ENCODE results near the gene ANTKMT. TPM values are rescaled to one million over a fixed set of nuclear protein-coding genes. Genes with fewer than 3 reads are reported as not detected.

The ANTKMT gene
- total RNA-seq, 4 donors from 2014 or later: 6.2 to 21.1 (median 19.1) TPM

DNA sequence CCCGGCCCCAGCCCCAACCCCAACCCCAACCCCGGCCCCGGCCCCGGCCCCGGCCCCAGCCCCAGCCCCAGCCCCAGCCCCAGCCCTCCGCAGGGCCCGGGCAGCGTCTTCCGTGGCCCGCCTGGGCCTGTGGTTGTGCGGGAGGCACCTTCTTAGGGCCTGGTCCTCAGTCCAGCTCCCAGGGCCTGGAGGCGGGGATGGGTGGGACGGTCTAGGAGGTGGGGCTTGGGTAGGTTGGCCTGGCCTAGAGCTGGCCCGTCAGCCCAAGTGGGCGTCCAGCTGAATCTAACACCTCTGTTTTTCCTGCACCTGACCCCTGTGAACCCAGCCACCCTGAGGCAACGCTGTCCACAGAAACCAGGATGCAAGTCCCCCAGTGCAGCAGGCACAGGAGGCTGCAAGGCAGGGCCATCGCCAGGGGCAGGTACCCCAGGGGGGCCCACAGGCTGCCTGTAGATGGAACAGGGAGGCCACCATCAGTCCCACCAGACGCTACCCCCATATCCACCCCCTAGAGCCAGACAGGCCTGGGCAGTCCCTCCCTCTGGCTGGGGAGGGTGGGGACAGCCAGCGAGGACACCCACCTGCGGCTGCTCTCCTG, 48.3 kb downstream of the ANTKMT start:
- intact Hi-C loops (cut with DNase I; ENCODE audit: low total_unique reads): no loop called here
- TF ChIP-seq POLR2A (IDR thresholded peaks at IDR 0.05): no peak
- TF ChIP-seq, protein P1, sequence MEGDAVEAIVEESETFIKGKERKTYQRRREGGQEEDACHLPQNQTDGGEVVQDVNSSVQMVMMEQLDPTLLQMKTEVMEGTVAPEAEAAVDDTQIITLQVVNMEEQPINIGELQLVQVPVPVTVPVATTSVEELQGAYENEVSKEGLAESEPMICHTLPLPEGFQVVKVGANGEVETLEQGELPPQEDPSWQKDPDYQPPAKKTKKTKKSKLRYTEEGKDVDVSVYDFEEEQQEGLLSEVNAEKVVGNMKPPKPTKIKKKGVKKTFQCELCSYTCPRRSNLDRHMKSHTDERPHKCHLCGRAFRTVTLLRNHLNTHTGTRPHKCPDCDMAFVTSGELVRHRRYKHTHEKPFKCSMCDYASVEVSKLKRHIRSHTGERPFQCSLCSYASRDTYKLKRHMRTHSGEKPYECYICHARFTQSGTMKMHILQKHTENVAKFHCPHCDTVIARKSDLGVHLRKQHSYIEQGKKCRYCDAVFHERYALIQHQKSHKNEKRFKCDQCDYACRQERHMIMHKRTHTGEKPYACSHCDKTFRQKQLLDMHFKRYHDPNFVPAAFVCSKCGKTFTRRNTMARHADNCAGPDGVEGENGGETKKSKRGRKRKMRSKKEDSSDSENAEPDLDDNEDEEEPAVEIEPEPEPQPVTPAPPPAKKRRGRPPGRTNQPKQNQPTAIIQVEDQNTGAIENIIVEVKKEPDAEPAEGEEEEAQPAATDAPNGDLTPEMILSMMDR (IDR thresholded peaks at IDR 0.05): no peak
- Histone ChIP-seq H3K36me3 (no peaks in the 10 kb centered on the region), H3K27ac (no peak overlapping the region), H3K27me3 (no peaks in the 10 kb centered on the region), H3K9me3 (no peaks in the 10 kb centered on the region), H3K4me3 (no peak overlapping the region), H3K4me1 (no peaks in the 10 kb centered on the region)
- no peak for DNase-seq

DNA sequence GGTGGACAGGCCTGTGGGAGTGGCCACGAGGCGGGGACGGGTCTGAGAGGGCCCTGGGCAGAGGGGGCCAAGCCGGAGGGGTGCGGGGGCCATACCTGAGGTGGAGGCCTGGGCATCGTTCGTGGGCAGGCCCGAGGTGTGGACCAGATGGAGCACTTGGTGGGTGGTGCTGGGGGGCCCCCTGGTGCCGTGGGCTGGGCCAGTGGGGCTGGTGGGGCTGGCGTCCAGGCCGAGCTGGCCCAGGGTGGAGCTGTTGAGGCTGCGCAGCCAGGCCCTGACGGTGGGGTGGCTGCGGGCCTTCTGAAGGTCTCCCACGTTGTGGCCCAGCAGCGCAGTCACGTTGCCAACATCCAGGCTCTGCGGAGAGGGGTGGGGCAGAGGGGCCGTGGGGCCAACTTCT, 49.0 kb downstream of the ANTKMT start:
- intact Hi-C loops (cut with DNase I; ENCODE audit: low total_unique reads): no loop called here
- no peaks in the 10 kb centered on the region for H3K27me3 ChIP-seq
- no peaks in the 10 kb centered on the region for H3K36me3 ChIP-seq
- TF ChIP-seq, protein P1 (IDR thresholded peaks at IDR 0.05): no peak
- H3K9me3 ChIP-seq: no peaks in the 10 kb centered on the region
- H3K4me3 ChIP-seq: no peak overlapping the region
- H3K4me1 ChIP-seq: no peaks in the 10 kb centered on the region
- no peak overlapping the region for H3K27ac ChIP-seq
- no peak for DNase-seq

DNA sequence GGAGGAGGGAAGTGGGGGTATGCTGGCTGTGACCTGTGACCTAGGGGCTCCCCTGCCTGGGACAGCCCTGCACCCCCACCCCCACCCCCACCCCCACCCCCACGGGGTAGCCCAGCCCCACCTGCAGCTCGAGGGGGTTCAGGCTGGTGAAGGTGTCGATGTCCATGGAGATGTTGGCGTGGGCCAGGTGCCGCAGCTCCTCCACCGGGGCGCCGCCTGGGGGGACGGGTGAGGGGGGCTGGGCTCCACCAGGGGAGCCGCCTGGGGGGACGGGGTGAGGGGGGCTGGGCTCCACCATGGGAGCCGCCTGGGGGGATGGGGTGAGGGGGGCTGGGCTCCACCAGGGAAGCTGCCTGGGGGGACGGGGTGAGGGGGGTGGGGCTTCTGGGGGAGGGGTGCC, 49.5 kb downstream of the ANTKMT start:
- intact Hi-C loops (cut with DNase I; ENCODE audit: low total_unique reads): no loop called here
- no peak for TF ChIP-seq POLR2A (IDR thresholded peaks at IDR 0.05)
- TF ChIP-seq, protein P1 (IDR thresholded peaks at IDR 0.05): no peak
- H3K27ac ChIP-seq: no peak overlapping the region
- H3K27me3 ChIP-seq: no peaks in the 10 kb centered on the region
- no peaks in the 10 kb centered on the region for H3K4me1 ChIP-seq
- DNase-seq: no peak
- H3K9me3 ChIP-seq: no peaks in the 10 kb centered on the region
- no peaks in the 10 kb centered on the region for H3K36me3 ChIP-seq
- H3K4me3 ChIP-seq: no peak overlapping the region

MicroRNA genes within 50 kb of the gene (microRNA counts, 767-probe panel; counts per million panel counts)
- microRNA hsa-miR-662: 0 to 394 counts per million in 2 donors

Small RNAs within 50 kb of the gene (microRNA-seq; reads per million reads assigned to microRNA genes)
- not detected for gene MIR662 (ENCODE audit: borderline microRNAs expressed, borderline replicate concordance)

Small RNAs within 50 kb of the gene (small RNA-seq; reads per million reads assigned to genes)
- not detected for gene MIR662

Other genes starting within 250 kb of the ANTKMT start
- gene CAPN15, start 193.4 kb upstream of the ANTKMT start, total RNA-seq: 10 to 100 TPM in 3 of 4 donors, 1 to 10 TPM in 1; 7.9 to 37.3 (median 19.3) TPM
- not detected for gene PRR35, start 160.8 kb upstream of the ANTKMT start, total RNA-seq
- gene NHLRC4, start 154.1 kb upstream of the ANTKMT start, total RNA-seq: 1 to 10 TPM; 1.2 to 7.5 (median 1.5) TPM
- gene PIGQ, start 151.2 kb upstream of the ANTKMT start, total RNA-seq: 10 to 100 TPM in 3 of 4 donors, 1 to 10 TPM in 1; 10.0 to 56.9 (median 30.7) TPM
- 10 to 100 TPM in 2 of 4 donors, 1 to 10 TPM in 1, under 1 TPM in 1; 0.59 to 25.4 (median 14.3) TPM for gene RAB40C, start 131.1 kb upstream of the ANTKMT start, total RNA-seq
- 1 to 10 TPM in 1 of 4 donors, under 1 TPM in 2, not detected in 1; 0.26 to 1.4 (median 0.76) TPM for gene WFIKKN1, start 90.2 kb upstream of the ANTKMT start, total RNA-seq
- gene METTL26, start 84.8 kb upstream of the ANTKMT start, total RNA-seq: 100 to 1,000 TPM in 2 of 4 donors, 10 to 100 TPM in 2; 29.5 to 171 (median 97.1) TPM
- 10 to 100 TPM in 2 of 4 donors, 1 to 10 TPM in 2; 2.6 to 62.0 (median 17.0) TPM for gene MCRIP2, start 79.3 kb upstream of the ANTKMT start, total RNA-seq
- gene WDR90, start 71.8 kb upstream of the ANTKMT start, total RNA-seq: 10 to 100 TPM; 18.2 to 79.3 (median 46.9) TPM
- 10 to 100 TPM; 29.1 to 99.7 (median 71.7) TPM for gene RHOT2, start 53.0 kb upstream of the ANTKMT start, total RNA-seq
- 1 to 10 TPM in 2 of 4 donors, not detected in 2; 1.5 to 2.0 TPM for gene RHBDL1, start 45.5 kb upstream of the ANTKMT start, total RNA-seq
- gene STUB1, start 40.7 kb upstream of the ANTKMT start, total RNA-seq: 100 to 1,000 TPM in 2 of 4 donors, 10 to 100 TPM in 2; 62.7 to 212 (median 93.3) TPM
- 100 to 1,000 TPM in 1 of 4 donors, 10 to 100 TPM in 3; 45.6 to 111 (median 57.4) TPM for gene JMJD8, start 36.8 kb upstream of the ANTKMT start, total RNA-seq
- gene WDR24, start 30.7 kb upstream of the ANTKMT start, total RNA-seq: 10 to 100 TPM in 1 of 4 donors, 1 to 10 TPM in 3; 2.3 to 12.0 (median 4.2) TPM
- under 1 TPM in 2 of 4 donors, not detected in 2; 0.21 to 0.37 TPM for gene FBXL16, start 15.3 kb upstream of the ANTKMT start, total RNA-seq
- gene METRN, start 6.0 kb upstream of the ANTKMT start, total RNA-seq: 10 to 100 TPM; 19.1 to 76.5 (median 26.7) TPM
- gene CCDC78, start 5.3 kb downstream of the ANTKMT start, total RNA-seq: 1 to 10 TPM in 3 of 4 donors, not detected in 1; 1.3 to 5.3 (median 2.3) TPM
- gene HAGHL, start 6.0 kb downstream of the ANTKMT start, total RNA-seq: 1 to 10 TPM in 2 of 4 donors, not detected in 2; 1.0 to 3.4 TPM
- gene CIAO3, start 19.9 kb downstream of the ANTKMT start, total RNA-seq: 10 to 100 TPM; 14.1 to 43.3 (median 25.0) TPM
- 10 to 100 TPM in 3 of 4 donors, 1 to 10 TPM in 1; 4.6 to 30.8 (median 15.7) TPM for gene MSLN, start 39.6 kb downstream of the ANTKMT start, total RNA-seq
- 10 to 100 TPM in 3 of 4 donors, 1 to 10 TPM in 1; 5.9 to 80.0 (median 16.7) TPM for gene RPUSD1, start 67.2 kb downstream of the ANTKMT start, total RNA-seq
- 100 to 1,000 TPM in 1 of 4 donors, 10 to 100 TPM in 2, under 1 TPM in 1; under 0.01 to 895 (median 31.1) TPM for gene CHTF18, start 67.5 kb downstream of the ANTKMT start, total RNA-seq
- gene GNG13, start 79.6 kb downstream of the ANTKMT start, total RNA-seq: not detected
- gene LMF1, start 249.8 kb downstream of the ANTKMT start, total RNA-seq: 10 to 100 TPM; 21.8 to 47.9 (median 36.0) TPM